T-helper 1 cell treated with Interleukin-12 subunit alpha and Interleukin-12 subunit beta and Interleukin-4 antibody, amounts not matched to agents 30 μg/mL and 1 μg/mL, for 36 hours (primary cell): ENCODE data around the gene CCNI.
"Not testable (repeated sequence)": the region's sequence is repeated elsewhere in the genome, so short reads cannot be mapped to it uniquely, and the experiment has no call there.

Source experiments
- H3K27ac Mint-ChIP-seq: one replicate; pipeline ENCODE4 v1.8.0; 2021; ENCODE audit warnings: mild to moderate bottlenecking, mixed read lengths
- H3K27me3 Mint-ChIP-seq: one replicate; pipeline ENCODE4 v1.8.0; 2021; ENCODE audit warnings: low read depth, mixed read lengths
- H3K36me3 Mint-ChIP-seq: one replicate; pipeline ENCODE4 v1.8.0; 2021; ENCODE audit warnings: low read depth, mixed read lengths
- H3K4me1 Mint-ChIP-seq: one replicate; pipeline ENCODE4 v1.8.0; 2021; ENCODE audit warnings: low read depth, mixed read lengths
- H3K4me3 Mint-ChIP-seq: one replicate; pipeline ENCODE4 v1.8.0; 2021; ENCODE audit warnings: mild to moderate bottlenecking, moderate library complexity, mixed read lengths
- H3K9me3 Mint-ChIP-seq: one replicate; pipeline ENCODE4 v1.8.0; 2021; ENCODE audit warnings: mixed read lengths

The CCNI gene

DNA sequence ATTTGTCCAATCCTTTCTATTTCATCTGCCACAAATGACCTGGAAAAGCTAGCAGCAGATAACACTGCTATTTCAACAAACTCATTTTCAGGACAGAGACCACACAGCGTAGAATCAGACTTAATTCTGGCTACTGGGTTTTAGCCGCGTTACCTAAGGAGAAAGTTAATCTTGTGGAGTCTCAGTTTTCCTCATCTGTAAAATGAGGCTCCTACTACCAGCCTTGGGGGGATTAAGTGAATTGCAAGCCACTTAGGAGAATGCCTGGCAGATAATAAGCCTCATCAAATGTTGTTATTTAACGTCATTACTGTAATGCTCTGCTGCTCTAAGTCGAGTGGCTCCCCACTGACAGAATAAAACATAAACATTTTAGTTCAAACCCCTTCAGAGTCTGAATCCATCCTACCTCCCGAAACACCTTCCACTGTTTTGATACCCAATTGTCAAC, 1.4 kb downstream of the CCNI start:
- Mint-ChIP-seq H3K36me3 (peaks cover 18% of the 10 kb centered on the region), H3K27me3 (peaks cover 4% of the 10 kb centered on the region), H3K4me1 (peaks cover 37% of the 10 kb centered on the region), H3K4me3 (no peak overlapping the region), H3K27ac (peak overlapping the region; percentile 97), H3K9me3 (no peaks in the 10 kb centered on the region)

DNA sequence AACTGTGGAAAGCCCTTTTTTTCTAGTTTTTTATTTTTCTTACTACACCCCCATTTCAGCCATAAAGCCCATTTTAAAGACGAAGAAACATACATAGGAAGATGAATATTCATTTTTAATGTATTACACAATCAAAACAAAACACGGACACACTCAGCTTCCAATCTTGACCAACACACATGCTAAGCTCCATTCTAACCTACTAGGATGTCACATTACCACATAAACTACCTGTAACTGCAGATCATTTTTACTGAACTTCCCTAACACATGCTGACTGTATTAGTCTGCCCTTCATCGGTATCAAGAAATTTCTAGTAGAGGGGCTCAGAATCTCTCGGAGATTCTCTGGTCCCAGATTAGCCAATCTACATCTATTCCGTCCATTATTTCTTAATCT, 1.8 kb downstream of the CCNI start:
- no peak overlapping the region for H3K27ac Mint-ChIP-seq
- H3K36me3 Mint-ChIP-seq, result peaks cover 18% of the 10 kb centered on the region
- peaks cover 4% of the 10 kb centered on the region for H3K27me3 Mint-ChIP-seq
- H3K9me3 Mint-ChIP-seq, result no peaks in the 10 kb centered on the region
- no peak overlapping the region for H3K4me3 Mint-ChIP-seq
- peaks cover 35% of the 10 kb centered on the region for H3K4me1 Mint-ChIP-seq

DNA sequence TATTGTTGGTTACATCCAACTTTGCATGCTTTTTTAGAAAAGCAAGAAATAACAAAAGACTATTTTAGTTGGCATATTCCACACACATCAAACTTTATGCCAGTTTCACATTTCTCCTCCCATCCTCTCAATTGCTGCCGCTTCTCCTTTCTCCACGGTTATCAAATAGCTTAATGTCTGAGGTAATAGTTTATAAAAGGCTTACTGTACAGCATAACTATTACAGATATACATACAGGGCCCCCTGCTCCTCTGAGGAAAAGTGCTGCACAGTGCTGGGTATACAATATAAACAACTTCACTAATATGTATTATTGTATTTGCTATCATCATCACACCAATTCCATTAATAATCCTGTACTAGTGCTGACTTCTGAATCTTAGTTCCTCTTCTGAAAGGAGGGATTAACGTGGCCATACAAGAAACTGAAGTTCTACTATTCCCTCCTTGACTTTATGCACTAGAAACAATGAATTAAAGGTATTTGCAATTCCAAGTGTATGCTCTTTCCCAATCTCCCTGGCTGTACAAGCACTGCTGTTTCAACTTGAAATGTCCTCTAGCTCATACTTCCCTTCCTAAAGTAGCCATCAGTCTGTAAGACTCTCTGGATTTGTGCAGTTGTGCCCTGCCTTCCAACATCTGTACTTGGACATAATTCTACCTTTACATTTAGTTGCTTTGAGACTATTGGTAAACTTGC, 2.5 kb downstream of the CCNI start:
- Mint-ChIP-seq H3K27me3 (peaks cover 4% of the 10 kb centered on the region), H3K4me3 (no peak overlapping the region), H3K4me1 (peaks cover 35% of the 10 kb centered on the region), H3K27ac (no peak overlapping the region), H3K9me3 (no peaks in the 10 kb centered on the region), H3K36me3 (peaks cover 19% of the 10 kb centered on the region)

DNA sequence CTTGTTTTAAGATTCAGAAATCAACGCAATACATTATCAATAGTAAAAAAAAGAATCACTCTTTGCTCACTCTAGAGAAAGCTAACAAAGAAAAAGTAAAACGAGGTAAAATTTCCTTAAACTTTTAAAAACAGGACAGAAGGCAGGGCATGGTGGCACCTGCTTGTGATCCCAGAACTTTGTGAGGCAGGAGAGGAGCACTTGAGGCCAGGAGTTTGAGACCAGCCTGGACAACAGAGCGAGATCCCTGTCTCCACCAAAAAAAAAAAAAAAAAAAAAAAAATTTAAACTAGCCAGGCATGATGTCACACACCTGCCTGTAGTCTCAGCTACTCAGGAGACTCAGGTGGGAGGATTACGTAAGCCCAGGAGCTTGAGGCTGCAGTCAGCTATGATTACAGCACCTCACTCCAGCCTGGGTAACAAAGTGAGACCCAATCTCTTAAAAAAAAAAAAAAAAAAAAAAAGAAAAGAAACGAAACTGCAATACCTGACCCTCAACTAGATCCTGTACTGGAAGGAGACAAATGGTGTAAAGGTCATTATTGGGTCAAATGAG, 3.5 kb downstream of the CCNI start:
- no peak overlapping the region for H3K27ac Mint-ChIP-seq
- H3K36me3 Mint-ChIP-seq, result peaks cover 17% of the 10 kb centered on the region
- peak overlapping the region; percentile 5 for H3K4me3 Mint-ChIP-seq
- H3K4me1 Mint-ChIP-seq, result peaks cover 29% of the 10 kb centered on the region
- H3K9me3 Mint-ChIP-seq, result no peaks in the 10 kb centered on the region
- peaks cover 4% of the 10 kb centered on the region for H3K27me3 Mint-ChIP-seq

DNA sequence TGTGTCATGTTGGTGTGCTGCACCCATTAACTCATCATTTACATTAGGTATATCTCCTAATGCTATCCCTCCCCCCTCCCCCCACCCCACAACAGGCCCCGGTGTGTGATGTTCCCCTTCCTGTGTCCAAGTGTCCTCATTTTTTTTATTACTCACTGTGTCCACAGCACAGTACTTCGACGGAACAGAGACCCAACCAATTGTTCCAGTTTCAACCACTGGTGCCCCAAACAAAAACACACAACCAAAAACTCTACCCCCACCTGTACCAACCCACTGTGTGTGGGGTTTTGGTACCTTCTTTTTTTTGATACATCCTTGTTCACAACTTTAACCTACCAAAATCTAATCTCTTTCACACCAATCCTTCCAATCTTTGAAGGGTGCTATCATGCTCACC, 6.3 kb downstream of the CCNI start:
- H3K36me3 Mint-ChIP-seq, result peaks cover 17% of the 10 kb centered on the region
- not testable (repeated sequence) for H3K27me3 Mint-ChIP-seq, H3K4me3 Mint-ChIP-seq, H3K9me3 Mint-ChIP-seq, H3K27ac Mint-ChIP-seq
- H3K4me1 Mint-ChIP-seq, result peaks cover 23% of the 10 kb centered on the region

DNA sequence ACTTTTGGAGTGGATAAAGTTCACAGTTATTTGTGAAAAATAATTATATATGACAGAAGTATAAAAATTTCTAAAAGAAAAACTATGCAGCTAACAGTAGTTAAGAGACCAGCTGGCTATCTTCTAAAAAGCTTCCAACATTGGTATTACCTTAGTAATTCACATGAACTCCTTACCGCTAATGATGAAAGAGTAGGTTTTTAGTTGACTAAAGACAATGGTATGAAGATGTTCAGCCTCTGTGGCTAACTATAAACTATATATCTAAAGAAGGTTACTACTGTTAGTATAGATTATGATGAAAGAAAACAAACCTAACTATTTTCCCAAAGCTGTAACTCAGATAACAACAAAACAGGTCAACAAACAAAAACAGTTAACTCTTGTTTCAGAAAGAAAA, 10.4 kb downstream of the CCNI start:
- Mint-ChIP-seq H3K27ac (no peak overlapping the region), H3K4me3 (no peak overlapping the region)

DNA sequence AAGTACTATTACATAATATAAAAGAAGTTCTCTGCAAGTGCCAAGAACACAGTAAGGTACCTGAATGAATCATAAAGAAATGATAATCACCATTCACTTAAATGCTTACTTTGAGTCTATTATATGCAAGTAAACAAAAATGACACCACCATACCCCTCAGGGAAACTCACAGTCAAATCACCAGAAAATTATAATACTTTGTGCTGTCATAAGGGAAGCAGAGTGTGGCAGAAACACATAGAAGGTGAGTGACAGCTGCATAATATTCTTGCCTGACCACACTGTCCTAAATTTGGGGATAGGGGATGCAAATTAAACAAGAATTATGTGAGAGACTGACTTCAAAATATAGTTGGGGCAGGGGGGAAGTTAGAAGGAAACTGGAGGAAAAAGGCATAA, 12.9 kb downstream of the CCNI start:
- Mint-ChIP-seq H3K27ac (no peak overlapping the region), H3K4me1 (peaks cover 8% of the 10 kb centered on the region), H3K36me3 (peaks cover 36% of the 10 kb centered on the region), H3K4me3 (no peak overlapping the region), H3K27me3 (no peaks in the 10 kb centered on the region), H3K9me3 (no peaks in the 10 kb centered on the region)

More for the DNA sequence above, 10.4 kb downstream of the CCNI start:
- peaks cover 9% of the 10 kb centered on the region for H3K4me1 Mint-ChIP-seq
- no peaks in the 10 kb centered on the region for H3K9me3 Mint-ChIP-seq
- H3K27me3 Mint-ChIP-seq, result no peaks in the 10 kb centered on the region
- H3K36me3 Mint-ChIP-seq, result peaks cover 30% of the 10 kb centered on the region

DNA sequence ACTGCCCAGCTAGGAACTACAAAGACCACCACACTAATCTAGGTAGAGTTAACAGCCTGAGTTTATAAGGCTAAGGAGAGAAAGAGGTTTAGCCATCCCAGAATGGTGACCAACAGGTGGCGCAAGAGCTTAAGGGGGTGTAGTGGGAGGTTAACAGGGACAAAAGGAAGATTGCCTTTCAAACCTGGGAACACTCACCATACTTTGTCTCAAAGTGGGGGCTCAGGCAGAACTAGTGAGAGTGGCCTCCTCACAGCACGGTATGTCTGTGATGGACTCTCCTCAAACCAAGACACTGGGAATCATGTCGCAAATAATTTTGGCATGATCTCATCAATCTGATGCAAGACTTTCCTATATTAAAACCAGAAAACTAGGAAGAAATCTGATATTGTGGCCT, 23.4 kb downstream of the CCNI start:
- Mint-ChIP-seq H3K27ac (no peak overlapping the region), H3K9me3 (no peaks in the 10 kb centered on the region), H3K4me3 (no peak overlapping the region), H3K36me3 (peaks cover 47% of the 10 kb centered on the region), H3K27me3 (no peaks in the 10 kb centered on the region), H3K4me1 (no peaks in the 10 kb centered on the region)

DNA sequence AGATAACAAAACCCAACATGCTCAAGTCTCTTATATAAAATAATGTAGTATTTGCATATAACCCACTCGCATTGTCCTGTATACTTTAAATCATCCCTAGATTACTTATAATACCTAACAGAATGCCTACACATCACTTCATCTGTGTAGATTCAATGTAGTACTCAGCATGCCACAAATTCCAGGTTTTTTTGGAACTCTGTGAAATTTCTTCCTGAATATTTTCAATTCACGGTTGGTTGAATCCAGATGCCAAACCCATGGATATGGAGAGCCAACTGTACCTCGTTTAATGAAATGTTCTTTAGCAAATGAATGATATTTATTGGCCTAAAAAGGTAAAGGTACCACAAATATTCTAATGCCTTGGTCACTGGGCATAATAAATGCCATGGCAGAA, 24.8 kb downstream of the CCNI start:
- H3K27me3 Mint-ChIP-seq, result no peaks in the 10 kb centered on the region
- peaks cover 45% of the 10 kb centered on the region for H3K36me3 Mint-ChIP-seq
- H3K4me3 Mint-ChIP-seq, result no peak overlapping the region
- no peaks in the 10 kb centered on the region for H3K9me3 Mint-ChIP-seq
- H3K27ac Mint-ChIP-seq, result no peak overlapping the region
- H3K4me1 Mint-ChIP-seq, result no peaks in the 10 kb centered on the region

DNA sequence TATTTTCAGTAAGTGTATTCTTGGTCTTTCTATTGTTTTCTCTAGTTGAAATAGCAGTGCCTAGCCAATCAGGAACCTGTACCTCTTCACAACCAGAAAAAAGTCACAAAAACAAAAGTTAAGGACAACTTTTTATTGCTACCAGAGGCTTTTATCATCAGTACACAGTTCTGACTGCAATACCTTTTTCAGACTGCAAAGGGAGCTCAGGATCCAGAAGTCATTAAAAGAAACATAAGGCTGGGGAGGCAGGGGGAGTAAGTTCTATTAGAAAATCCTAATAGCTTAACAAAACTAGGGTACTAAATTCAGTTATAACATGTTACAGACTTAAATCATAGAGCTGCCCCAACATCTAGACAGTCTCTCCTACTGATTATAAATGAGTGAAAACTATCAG, 28.8 kb downstream of the CCNI start:
- Mint-ChIP-seq H3K9me3 (no peaks in the 10 kb centered on the region), H3K27ac (no peak overlapping the region), H3K27me3 (no peaks in the 10 kb centered on the region), H3K4me3 (no peak overlapping the region), H3K36me3 (peaks cover 35% of the 10 kb centered on the region), H3K4me1 (peaks cover 5% of the 10 kb centered on the region)

DNA sequence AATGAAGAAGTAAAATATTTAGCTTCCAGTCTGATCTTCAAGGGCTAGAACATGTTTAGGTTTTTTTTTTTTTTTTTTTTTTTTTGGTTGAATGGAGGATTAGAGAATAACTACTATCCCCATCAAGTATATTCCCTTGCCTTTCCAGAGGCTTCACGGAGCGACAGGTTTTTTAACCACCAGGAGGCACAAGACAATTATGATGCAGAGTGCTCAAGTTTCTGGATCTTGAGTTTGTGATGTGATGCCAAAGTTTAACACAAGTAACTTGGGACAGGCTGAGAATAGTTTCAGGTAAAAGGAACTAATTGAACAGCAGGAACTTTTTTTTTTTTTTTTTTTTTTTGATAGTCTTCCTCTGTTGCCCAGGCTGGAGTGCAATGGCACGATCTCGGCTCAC, 30.3 kb downstream of the CCNI start:
- peaks cover 26% of the 10 kb centered on the region for H3K36me3 Mint-ChIP-seq
- H3K4me3 Mint-ChIP-seq, result no peak overlapping the region
- H3K27me3 Mint-ChIP-seq, result no peaks in the 10 kb centered on the region
- H3K4me1 Mint-ChIP-seq, result peaks cover 5% of the 10 kb centered on the region
- H3K27ac Mint-ChIP-seq, result no peak overlapping the region
- no peaks in the 10 kb centered on the region for H3K9me3 Mint-ChIP-seq

DNA sequence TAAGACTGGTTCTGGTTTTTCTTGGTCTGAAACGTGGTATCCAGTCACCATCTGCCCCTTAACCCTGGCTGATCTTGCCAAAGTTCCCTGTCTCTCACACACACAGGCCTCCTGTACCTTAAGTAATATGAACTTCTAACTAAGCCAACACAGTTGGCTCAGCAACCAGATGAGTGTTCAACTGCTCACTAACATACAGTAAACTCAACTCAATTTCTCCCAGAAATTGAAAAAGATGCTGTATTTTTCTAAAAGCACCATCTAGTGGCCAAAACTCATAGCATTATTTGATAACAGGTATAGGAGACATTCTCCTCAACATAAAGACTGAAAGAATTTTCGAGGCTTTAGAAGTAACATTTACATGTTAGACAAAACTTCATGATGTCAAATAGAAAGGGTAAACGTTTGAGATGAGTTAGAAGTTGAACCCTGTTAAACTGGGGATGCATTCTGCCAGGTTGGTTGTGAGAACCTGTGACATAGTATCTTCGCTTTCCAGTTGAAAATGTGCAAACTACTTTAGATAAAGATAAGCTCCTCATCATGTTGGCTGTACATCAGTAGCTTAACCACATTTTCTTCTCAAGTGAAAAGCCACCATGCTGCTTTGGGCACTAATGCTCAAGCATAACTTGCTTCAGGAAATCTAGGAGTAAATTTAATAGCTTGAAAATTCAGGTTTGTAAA, 31.2 kb downstream of the CCNI start:
- Mint-ChIP-seq H3K9me3 (no peaks in the 10 kb centered on the region), H3K27ac (no peak overlapping the region), H3K36me3 (peaks cover 21% of the 10 kb centered on the region), H3K4me3 (no peak overlapping the region), H3K4me1 (peaks cover 5% of the 10 kb centered on the region), H3K27me3 (no peaks in the 10 kb centered on the region)

DNA sequence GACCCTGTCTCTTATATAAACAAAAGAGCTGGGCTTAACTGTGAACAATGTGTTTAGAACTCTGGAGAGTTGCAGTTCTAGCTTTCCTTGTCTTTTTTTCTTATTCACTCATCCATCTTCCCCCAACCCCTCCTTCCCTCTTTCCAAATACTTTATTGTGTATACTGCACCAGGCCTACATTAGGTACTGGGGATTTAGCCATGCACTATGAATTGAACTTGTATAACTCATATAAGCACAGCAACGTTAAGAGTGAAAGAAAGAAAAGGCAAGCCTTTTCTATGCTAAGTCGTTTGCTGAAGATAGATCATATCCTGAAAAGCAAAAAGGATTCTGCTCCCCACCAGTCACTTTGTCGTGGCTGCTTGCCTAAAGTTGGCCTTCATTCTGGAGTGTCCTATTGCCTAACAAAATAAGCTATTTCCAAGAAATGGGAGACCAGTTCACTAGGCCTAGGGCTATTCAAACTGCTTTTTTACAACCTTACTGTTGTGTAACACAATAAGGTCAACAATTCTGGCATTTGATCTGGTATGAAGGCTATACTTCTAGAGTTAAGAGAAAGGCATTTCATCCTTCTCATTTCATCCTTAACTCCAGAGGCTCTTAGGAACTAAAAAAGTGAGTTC, 32.2 kb downstream of the CCNI start:
- H3K4me3 Mint-ChIP-seq, result no peak overlapping the region
- H3K36me3 Mint-ChIP-seq, result peaks cover 22% of the 10 kb centered on the region
- H3K27ac Mint-ChIP-seq, result no peak overlapping the region
- H3K9me3 Mint-ChIP-seq, result no peaks in the 10 kb centered on the region
- peaks cover 5% of the 10 kb centered on the region for H3K4me1 Mint-ChIP-seq
- H3K27me3 Mint-ChIP-seq, result no peaks in the 10 kb centered on the region

DNA sequence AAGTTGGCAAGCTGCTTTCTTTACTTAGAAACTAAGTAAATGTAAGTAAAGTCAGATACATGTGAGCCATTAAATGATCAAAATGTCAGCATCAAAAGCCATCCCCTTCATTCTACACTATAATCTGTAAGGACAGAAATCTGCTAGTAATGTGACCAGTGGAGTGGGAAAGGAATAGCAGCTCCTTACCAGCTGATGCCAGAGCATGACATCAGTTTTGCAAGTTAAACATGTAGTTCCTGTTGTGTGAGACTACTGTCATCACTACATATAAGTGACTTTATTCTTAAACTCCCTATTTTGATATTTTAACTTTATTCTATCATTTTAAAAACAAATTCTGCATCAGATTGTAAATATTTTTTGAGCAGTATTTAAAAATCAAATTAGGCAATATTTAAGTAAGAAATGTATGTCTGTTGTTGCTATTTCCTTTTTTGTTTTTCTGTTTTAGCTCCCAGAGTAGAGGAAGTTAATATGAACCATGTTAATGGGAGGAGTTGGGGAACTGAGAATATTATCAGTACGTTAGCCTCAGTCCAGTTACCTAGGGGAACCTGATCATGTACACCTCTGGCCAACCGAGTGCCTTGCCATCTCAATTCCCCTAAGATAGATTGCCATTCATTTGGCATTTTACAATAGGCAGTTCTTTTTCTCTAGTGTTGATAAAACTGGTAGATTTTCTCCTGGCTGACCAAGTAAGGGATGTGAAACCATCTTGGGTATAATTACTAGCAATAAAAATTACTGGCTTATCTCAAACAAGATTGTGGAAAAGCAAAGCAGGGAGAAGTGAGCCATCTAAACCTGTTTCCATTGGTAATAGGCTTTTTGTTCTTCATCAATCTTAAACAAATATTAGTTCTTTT, 34.7 kb downstream of the CCNI start:
- H3K9me3 Mint-ChIP-seq, result no peaks in the 10 kb centered on the region
- peaks cover 7% of the 10 kb centered on the region for H3K27me3 Mint-ChIP-seq
- peaks cover 15% of the 10 kb centered on the region for H3K36me3 Mint-ChIP-seq
- peaks cover 5% of the 10 kb centered on the region for H3K4me1 Mint-ChIP-seq
- H3K4me3 Mint-ChIP-seq, result no peak overlapping the region
- no peak overlapping the region for H3K27ac Mint-ChIP-seq
